ENCODE data around the gene GPATCH8. TPM values are rescaled to one million over a fixed set of nuclear protein-coding genes. Genes with fewer than 3 reads are reported as not detected.

Gene GPATCH8
- total RNA-seq, 4 donors from 2014 or later = 52.7 to 106 (median 57.7) TPM

- Histone ChIP-seq H3K27me3 (no peaks in the 10 kb centered on the region), H3K36me3 (no peaks in the 10 kb centered on the region), H3K27ac (no peak overlapping the region), H3K9me3 (no peaks in the 10 kb centered on the region), H3K4me3 (replicated peaks in 1 of 3) (no peak overlapping the region), H3K4me1 (peaks cover 13 to 17% of the 10 kb centered on the region in 2 donors)
- no peak for DNase-seq
- 84 to 93% methylated on average over 4 of the region's 4 CpGs for WGBS, 2 donors
- TF ChIP-seq CTCF (IDR thresholded peaks at IDR 0.05) (no peak), POLR2A (IDR thresholded peaks at IDR 0.05) (no peak)
- intact Hi-C loops (cut with DNase I) = no loop called here
Observed at GRCh38 chr17:44381810-44382305, 121.3 kb downstream of the GPATCH8 start.

GRCh38 chr17:44380767-44381166 is 122.4 kb downstream of the GPATCH8 start:
- 60 to 89% methylated on average over 2 to 9 of the region's 9 CpGs for WGBS, 2 donors
- H3K9me3 ChIP-seq = no peaks in the 10 kb centered on the region
- no peaks in the 10 kb centered on the region for H3K36me3 ChIP-seq
- H3K4me3 ChIP-seq (replicated peaks in 1 of 3) = no peak overlapping the region
- intact Hi-C loops (cut with DNase I) = no loop called here
- no peak overlapping the region for H3K27ac ChIP-seq
- DNase-seq = no peak
- H3K27me3 ChIP-seq = no peaks in the 10 kb centered on the region
- peaks cover 9 to 21% of the 10 kb centered on the region in 2 donors for H3K4me1 ChIP-seq
- TF ChIP-seq POLR2A (IDR thresholded peaks at IDR 0.05) (no peak), CTCF (IDR thresholded peaks at IDR 0.05) (no peak)

GRCh38 chr17:44379887-44380286 is 123.3 kb downstream of the GPATCH8 start:
- Histone ChIP-seq H3K9me3 (no peaks in the 10 kb centered on the region), H3K36me3 (no peaks in the 10 kb centered on the region), H3K4me1 (peaks cover 4 to 25% of the 10 kb centered on the region in 2 donors), H3K27ac (no peak overlapping the region), H3K4me3 (replicated peaks in 1 of 3) (no peak overlapping the region), H3K27me3 (no peaks in the 10 kb centered on the region)
- TF ChIP-seq CTCF (IDR thresholded peaks at IDR 0.05) = no peak
- TF ChIP-seq POLR2A (IDR thresholded peaks at IDR 0.05) = no peak
- WGBS, 2 donors = 93 to 96% methylated on average over 4 to 10 of the region's 10 CpGs
- DNase-seq = no peak
- intact Hi-C loops (cut with DNase I) = no loop called here

- Histone ChIP-seq H3K4me3 (replicated peaks in 1 of 3) (no peak overlapping the region), H3K4me1 (peaks cover 7 to 34% of the 10 kb centered on the region in 2 donors), H3K27ac (no peak overlapping the region), H3K27me3 (no peaks in the 10 kb centered on the region), H3K36me3 (no peaks in the 10 kb centered on the region), H3K9me3 (no peaks in the 10 kb centered on the region)
- 90 to 91% methylated on average over 14 of the region's 14 CpGs for WGBS, 2 donors
- no peak for DNase-seq
- intact Hi-C loops (cut with DNase I) = no loop called here
- TF ChIP-seq CTCF (IDR thresholded peaks at IDR 0.05) (no peak), POLR2A (IDR thresholded peaks at IDR 0.05) (no peak)
Observed at GRCh38 chr17:44378171-44378705, 125.0 kb downstream of the GPATCH8 start.

GRCh38 chr17:44376779-44377178 is 126.4 kb downstream of the GPATCH8 start:
- Histone ChIP-seq H3K9me3 (no peaks in the 10 kb centered on the region), H3K4me3 (replicated peaks in 1 of 3) (no peak overlapping the region), H3K27ac (no peak overlapping the region), H3K36me3 (no peaks in the 10 kb centered on the region), H3K4me1 (peaks cover 7 to 35% of the 10 kb centered on the region in 2 donors), H3K27me3 (no peaks in the 10 kb centered on the region)
- no peak for DNase-seq
- intact Hi-C loops (cut with DNase I) = no loop called here
- TF ChIP-seq POLR2A (IDR thresholded peaks at IDR 0.05) = no peak
- no peak for TF ChIP-seq CTCF (IDR thresholded peaks at IDR 0.05)
- 77 to 80% methylated on average over 10 to 12 of the region's 12 CpGs for WGBS, 2 donors
